ENCODE data around the gene RAI1. TPM values are rescaled to one million over a fixed set of nuclear protein-coding genes. Genes with fewer than 3 reads are reported as not detected.

RAI1 gene
- total RNA-seq, 4 donors from 2014 or later = 20.3 to 46.1 (median 30.4) TPM

DNA sequence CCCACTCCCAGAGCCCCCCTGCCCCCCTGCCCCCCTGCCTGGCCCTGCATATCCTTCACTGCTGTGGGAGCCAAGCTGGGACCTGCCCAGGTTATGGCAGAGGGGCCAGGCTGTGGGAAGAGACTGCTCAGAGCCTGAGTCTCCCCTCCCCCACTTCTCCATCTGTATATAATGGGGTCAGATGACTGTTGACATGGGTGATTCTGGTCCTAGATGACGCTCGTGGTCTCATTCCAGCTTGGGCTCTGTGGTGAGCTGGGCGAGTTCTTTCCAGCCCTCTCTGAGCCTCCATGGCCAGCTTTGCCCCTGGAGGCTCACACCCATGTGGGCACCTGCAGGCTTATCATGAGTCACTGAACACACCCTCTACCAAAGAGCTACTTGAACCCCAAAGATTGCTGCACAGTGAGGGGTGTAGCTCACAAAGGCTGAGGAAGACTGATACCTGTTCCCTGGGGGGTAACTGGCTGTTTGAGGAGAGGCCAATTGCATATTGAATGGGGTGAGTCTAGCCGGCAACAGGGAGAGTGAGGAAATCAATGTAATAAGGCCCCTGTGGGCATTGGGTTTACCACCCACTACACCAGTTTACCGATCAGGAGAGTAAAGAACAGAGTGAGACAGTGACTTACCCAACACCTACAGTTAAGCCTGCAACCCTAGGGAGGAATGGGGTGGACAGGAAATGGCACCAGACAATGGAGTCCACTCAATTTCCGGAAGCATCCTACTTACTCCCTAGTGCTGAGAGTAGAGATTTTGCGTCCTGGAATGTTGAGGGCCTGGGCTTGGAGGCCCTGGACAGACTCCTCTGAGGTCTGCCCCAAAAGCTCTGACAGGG is 159.7 kb downstream of the RAI1 start:
- no peaks in the 10 kb centered on the region for H3K36me3 ChIP-seq
- TF ChIP-seq POLR2AphosphoS5 (IDR thresholded peaks at IDR 0.05) (no peak), POLR2A (IDR thresholded peaks at IDR 0.05) (no peak), EP300 (IDR thresholded peaks at IDR 0.05) (no peak)
- TF ChIP-seq, protein P1, sequence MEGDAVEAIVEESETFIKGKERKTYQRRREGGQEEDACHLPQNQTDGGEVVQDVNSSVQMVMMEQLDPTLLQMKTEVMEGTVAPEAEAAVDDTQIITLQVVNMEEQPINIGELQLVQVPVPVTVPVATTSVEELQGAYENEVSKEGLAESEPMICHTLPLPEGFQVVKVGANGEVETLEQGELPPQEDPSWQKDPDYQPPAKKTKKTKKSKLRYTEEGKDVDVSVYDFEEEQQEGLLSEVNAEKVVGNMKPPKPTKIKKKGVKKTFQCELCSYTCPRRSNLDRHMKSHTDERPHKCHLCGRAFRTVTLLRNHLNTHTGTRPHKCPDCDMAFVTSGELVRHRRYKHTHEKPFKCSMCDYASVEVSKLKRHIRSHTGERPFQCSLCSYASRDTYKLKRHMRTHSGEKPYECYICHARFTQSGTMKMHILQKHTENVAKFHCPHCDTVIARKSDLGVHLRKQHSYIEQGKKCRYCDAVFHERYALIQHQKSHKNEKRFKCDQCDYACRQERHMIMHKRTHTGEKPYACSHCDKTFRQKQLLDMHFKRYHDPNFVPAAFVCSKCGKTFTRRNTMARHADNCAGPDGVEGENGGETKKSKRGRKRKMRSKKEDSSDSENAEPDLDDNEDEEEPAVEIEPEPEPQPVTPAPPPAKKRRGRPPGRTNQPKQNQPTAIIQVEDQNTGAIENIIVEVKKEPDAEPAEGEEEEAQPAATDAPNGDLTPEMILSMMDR (IDR thresholded peaks at IDR 0.05) = no peak
- DNase-seq (ENCODE audit: low spot score in 2 of 2) = no peak
- H3K27me3 ChIP-seq = no peaks in the 10 kb centered on the region
- peaks cover 72% of the 10 kb centered on the region for H3K4me1 ChIP-seq
- 13% methylated on average over 4 of the region's 7 CpGs for WGBS
- H3K4me3 ChIP-seq = peak overlapping the region; percentile 54
- peak overlapping the region; percentile 98 for H3K27ac ChIP-seq
- no peaks in the 10 kb centered on the region for H3K9me3 ChIP-seq

GRCh38 chr17:17841601-17842025 is 160.4 kb downstream of the RAI1 start:
- H3K4me1 ChIP-seq = peaks cover 70% of the 10 kb centered on the region
- H3K27ac ChIP-seq = peak overlapping the region; percentile 98
- DNase-seq (ENCODE audit: low spot score in 2 of 2) = no peak
- TF ChIP-seq EP300 (IDR thresholded peaks at IDR 0.05) = no peak
- TF ChIP-seq, protein P1 (IDR thresholded peaks at IDR 0.05) = no peak
- no peak for TF ChIP-seq POLR2AphosphoS5 (IDR thresholded peaks at IDR 0.05)
- TF ChIP-seq POLR2A (IDR thresholded peaks at IDR 0.05) = no peak
- no peaks in the 10 kb centered on the region for H3K27me3 ChIP-seq
- no peaks in the 10 kb centered on the region for H3K9me3 ChIP-seq
- H3K36me3 ChIP-seq = peaks cover 6% of the 10 kb centered on the region
- no peak overlapping the region for H3K4me3 ChIP-seq
- 100% methylated on average over 1 of the region's 1 CpG for WGBS

DNA sequence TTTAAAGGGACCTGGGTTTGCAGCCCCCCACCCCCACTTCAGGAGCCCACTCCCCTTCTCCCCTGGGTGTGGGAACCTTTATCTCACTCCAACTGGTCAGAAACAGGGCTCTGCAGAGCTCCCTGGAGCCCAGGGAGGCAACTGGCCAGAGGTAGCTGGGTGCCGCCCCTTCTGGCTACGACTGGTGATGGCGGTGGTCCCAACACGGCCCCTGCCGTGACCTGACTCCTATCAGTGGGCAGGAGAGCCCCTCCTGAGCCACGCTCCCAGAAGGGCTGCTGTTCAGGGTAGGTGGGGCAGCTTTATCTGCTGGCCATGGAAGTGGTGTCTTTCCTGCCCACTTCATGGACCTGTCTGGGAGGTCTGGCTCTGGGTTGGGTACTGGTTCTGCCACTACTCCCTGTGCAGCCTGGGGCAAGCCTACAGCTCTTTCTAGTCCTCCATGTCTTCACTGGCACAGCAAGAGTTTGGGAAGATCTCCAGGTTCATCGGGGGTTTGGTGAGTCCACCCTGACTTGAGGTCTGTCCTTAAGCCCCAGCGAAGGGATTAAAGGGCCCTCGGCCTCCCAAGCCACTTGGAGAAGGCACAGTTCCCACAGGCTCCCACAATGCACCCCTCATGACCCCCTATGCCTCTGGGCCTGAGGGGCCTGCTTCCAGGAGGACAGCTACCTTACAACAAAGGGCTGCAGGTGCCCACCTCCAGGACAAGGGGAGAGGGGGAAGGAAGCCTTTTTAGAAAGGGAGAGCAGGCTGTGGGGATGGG is 161.0 kb downstream of the RAI1 start:
- Histone ChIP-seq H3K4me3 (no peak overlapping the region), H3K9me3 (no peaks in the 10 kb centered on the region), H3K27me3 (no peaks in the 10 kb centered on the region), H3K27ac (peak overlapping the region; percentile 98), H3K36me3 (peaks cover 13% of the 10 kb centered on the region), H3K4me1 (peaks cover 63% of the 10 kb centered on the region)
- 38% methylated on average over 6 of the region's 9 CpGs for WGBS
- TF ChIP-seq, protein P1 (IDR thresholded peaks at IDR 0.05) = no peak
- TF ChIP-seq EP300 (IDR thresholded peaks at IDR 0.05) (no peak), POLR2AphosphoS5 (IDR thresholded peaks at IDR 0.05) (no peak), POLR2A (IDR thresholded peaks at IDR 0.05) (no peak)
- DNase-seq (ENCODE audit: low spot score in 2 of 2) = no peak

DNA sequence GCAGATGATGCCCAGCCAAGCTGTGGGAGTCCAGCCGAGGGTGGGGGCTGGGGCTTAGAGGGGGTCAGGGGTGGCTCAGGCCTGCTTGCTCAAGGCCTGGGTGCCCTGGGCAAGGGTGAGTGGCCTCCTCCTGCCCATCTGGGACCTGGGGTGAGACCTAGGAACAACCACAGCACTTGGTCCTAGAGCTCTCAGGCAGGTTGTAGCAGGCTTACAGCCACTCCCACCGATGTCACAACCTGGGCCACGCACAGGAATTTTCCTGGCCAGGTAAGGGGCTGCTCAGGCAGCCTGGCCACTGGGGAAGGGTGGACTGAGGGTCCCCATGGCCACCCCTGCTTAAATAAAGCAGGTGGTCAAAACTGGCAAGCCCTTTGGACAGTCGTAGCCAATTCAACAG is 161.8 kb downstream of the RAI1 start:
- H3K36me3 ChIP-seq = peaks cover 16% of the 10 kb centered on the region
- TF ChIP-seq POLR2AphosphoS5 (IDR thresholded peaks at IDR 0.05) (no peak), POLR2A (IDR thresholded peaks at IDR 0.05) (no peak), EP300 (IDR thresholded peaks at IDR 0.05) (no peak)
- TF ChIP-seq, protein P1 (IDR thresholded peaks at IDR 0.05) = no peak
- DNase-seq (ENCODE audit: low spot score in 2 of 2) = no peak
- peak overlapping the region; percentile 98 for H3K27ac ChIP-seq
- no peaks in the 10 kb centered on the region for H3K27me3 ChIP-seq
- H3K4me3 ChIP-seq = no peak overlapping the region
- 81% methylated on average over 2 of the region's 4 CpGs for WGBS
- no peaks in the 10 kb centered on the region for H3K9me3 ChIP-seq
- peaks cover 62% of the 10 kb centered on the region for H3K4me1 ChIP-seq

DNA sequence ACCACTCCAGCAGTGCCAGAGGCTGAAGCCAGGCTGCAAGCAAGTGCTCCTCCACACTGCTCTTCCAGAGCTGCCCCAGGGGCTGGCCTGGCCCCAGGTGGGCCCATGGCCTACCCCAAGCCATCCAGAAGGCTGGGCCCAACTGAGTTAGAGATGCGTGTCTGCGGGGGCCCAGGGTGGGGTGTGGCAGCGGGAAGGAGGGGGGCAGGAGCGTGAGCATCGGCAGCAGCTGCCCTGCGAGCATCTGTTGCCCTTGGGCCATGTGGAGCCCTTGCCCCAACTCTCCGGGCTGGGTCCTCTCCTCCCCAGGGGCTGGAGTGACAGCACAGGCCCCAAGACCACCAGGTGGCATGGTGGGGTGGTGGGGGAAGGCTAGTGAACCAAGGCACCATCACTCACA is 162.8 kb downstream of the RAI1 start:
- H3K27ac ChIP-seq = no peak overlapping the region
- 65% methylated on average over 6 of the region's 7 CpGs for WGBS

More for the DNA sequence above, 162.8 kb downstream of the RAI1 start:
- H3K27me3 ChIP-seq = no peaks in the 10 kb centered on the region
- no peak for DNase-seq (ENCODE audit: low spot score in 2 of 2)
- TF ChIP-seq POLR2A (IDR thresholded peaks at IDR 0.05) (no peak), EP300 (IDR thresholded peaks at IDR 0.05) (no peak), POLR2AphosphoS5 (IDR thresholded peaks at IDR 0.05) (no peak)
- TF ChIP-seq, protein P1 (IDR thresholded peaks at IDR 0.05) = no peak
- peaks cover 16% of the 10 kb centered on the region for H3K36me3 ChIP-seq
- H3K4me1 ChIP-seq = peaks cover 62% of the 10 kb centered on the region
- no peaks in the 10 kb centered on the region for H3K9me3 ChIP-seq
- no peak overlapping the region for H3K4me3 ChIP-seq

All from suprapubic skin (tissue), 4 donors.